ENCODE results near the gene SOX5.

SOX5 gene

GRCh38 chr12:23540572-23540971, 408.9 kb downstream of the SOX5 start:
- DNase-seq (ENCODE audit: low spot score) (no peak), ATAC-seq (ENCODE audit: low read depth) (no peak)
- H3K27me3 ChIP-seq (ENCODE audit: insufficient read depth, poor library complexity, severe bottlenecking) = no peaks in the 10 kb centered on the region
- H3K36me3 ChIP-seq (ENCODE audit: low read depth) = no peaks in the 10 kb centered on the region
- H3K4me3 ChIP-seq (ENCODE audit: severe bottlenecking) = no peak overlapping the region
- H3K9me3 ChIP-seq (ENCODE audit: severe bottlenecking) = no peaks in the 10 kb centered on the region
- TF ChIP-seq CTCF (IDR thresholded peaks at IDR 0.05; ENCODE audit: poor library complexity, severe bottlenecking) = no peak
- H3K4me1 ChIP-seq (ENCODE audit: insufficient read depth, poor library complexity, severe bottlenecking) = no peaks in the 10 kb centered on the region
- H3K27ac ChIP-seq (ENCODE audit: poor library complexity, severe bottlenecking) = no peak overlapping the region

- Histone ChIP-seq H3K4me3 (ENCODE audit: severe bottlenecking) (no peak overlapping the region), H3K4me1 (ENCODE audit: insufficient read depth, poor library complexity, severe bottlenecking) (no peaks in the 10 kb centered on the region), H3K9me3 (ENCODE audit: severe bottlenecking) (no peaks in the 10 kb centered on the region), H3K27me3 (ENCODE audit: insufficient read depth, poor library complexity, severe bottlenecking) (no peaks in the 10 kb centered on the region), H3K27ac (ENCODE audit: poor library complexity, severe bottlenecking) (no peak overlapping the region), H3K36me3 (ENCODE audit: low read depth) (no peaks in the 10 kb centered on the region)
- DNase-seq (ENCODE audit: low spot score) (no peak), ATAC-seq (ENCODE audit: low read depth) (no peak)
- TF ChIP-seq CTCF (IDR thresholded peaks at IDR 0.05; ENCODE audit: poor library complexity, severe bottlenecking) = no peak
Observed at GRCh38 chr12:23536293-23536692, 413.2 kb downstream of the SOX5 start.

- ATAC-seq (ENCODE audit: low read depth) (no peak), DNase-seq (ENCODE audit: low spot score) (no peak)
- Histone ChIP-seq H3K4me1 (ENCODE audit: insufficient read depth, poor library complexity, severe bottlenecking) (no peaks in the 10 kb centered on the region), H3K36me3 (ENCODE audit: low read depth) (no peaks in the 10 kb centered on the region), H3K4me3 (ENCODE audit: severe bottlenecking) (no peak overlapping the region), H3K27me3 (ENCODE audit: insufficient read depth, poor library complexity, severe bottlenecking) (no peaks in the 10 kb centered on the region), H3K9me3 (ENCODE audit: severe bottlenecking) (no peaks in the 10 kb centered on the region), H3K27ac (ENCODE audit: poor library complexity, severe bottlenecking) (no peak overlapping the region)
- TF ChIP-seq CTCF (IDR thresholded peaks at IDR 0.05; ENCODE audit: poor library complexity, severe bottlenecking) = no peak
Observed at GRCh38 chr12:23535441-23535840, 414.0 kb downstream of the SOX5 start.

GRCh38 chr12:23534196-23534595, 415.3 kb downstream of the SOX5 start:
- no peak for TF ChIP-seq CTCF (IDR thresholded peaks at IDR 0.05; ENCODE audit: poor library complexity, severe bottlenecking)
- ATAC-seq (ENCODE audit: low read depth) (no peak), DNase-seq (ENCODE audit: low spot score) (no peak)
- Histone ChIP-seq H3K27me3 (ENCODE audit: insufficient read depth, poor library complexity, severe bottlenecking) (no peaks in the 10 kb centered on the region), H3K27ac (ENCODE audit: poor library complexity, severe bottlenecking) (no peak overlapping the region), H3K9me3 (ENCODE audit: severe bottlenecking) (no peaks in the 10 kb centered on the region), H3K4me3 (ENCODE audit: severe bottlenecking) (no peak overlapping the region), H3K4me1 (ENCODE audit: insufficient read depth, poor library complexity, severe bottlenecking) (no peaks in the 10 kb centered on the region), H3K36me3 (ENCODE audit: low read depth) (no peaks in the 10 kb centered on the region)

- DNase-seq (ENCODE audit: low spot score) (no peak), ATAC-seq (ENCODE audit: low read depth) (no peak)
- H3K36me3 ChIP-seq (ENCODE audit: low read depth) = no peaks in the 10 kb centered on the region
- H3K27me3 ChIP-seq (ENCODE audit: insufficient read depth, poor library complexity, severe bottlenecking) = no peaks in the 10 kb centered on the region
- H3K9me3 ChIP-seq (ENCODE audit: severe bottlenecking) = no peaks in the 10 kb centered on the region
- H3K4me3 ChIP-seq (ENCODE audit: severe bottlenecking) = no peak overlapping the region
- H3K4me1 ChIP-seq (ENCODE audit: insufficient read depth, poor library complexity, severe bottlenecking) = no peaks in the 10 kb centered on the region
- no peak overlapping the region for H3K27ac ChIP-seq (ENCODE audit: poor library complexity, severe bottlenecking)
- no peak for TF ChIP-seq CTCF (IDR thresholded peaks at IDR 0.05; ENCODE audit: poor library complexity, severe bottlenecking)
Observed at GRCh38 chr12:23533699-23534098, 415.8 kb downstream of the SOX5 start.
